GM12872 (cell line): Measurements from ENCODE around the gene R3HCC1L.

Experiments
- TF ChIP-seq, protein P1 (sequence below): IDR thresholded peaks from 3 replicates; pipeline ENCODE4 v1.5.1; 2011; ENCODE audit warnings: low read depth, mild to moderate bottlenecking, low read length, moderate library complexity; ENCODE audit not compliant: insufficient read depth

The R3HCC1L gene

DNA sequence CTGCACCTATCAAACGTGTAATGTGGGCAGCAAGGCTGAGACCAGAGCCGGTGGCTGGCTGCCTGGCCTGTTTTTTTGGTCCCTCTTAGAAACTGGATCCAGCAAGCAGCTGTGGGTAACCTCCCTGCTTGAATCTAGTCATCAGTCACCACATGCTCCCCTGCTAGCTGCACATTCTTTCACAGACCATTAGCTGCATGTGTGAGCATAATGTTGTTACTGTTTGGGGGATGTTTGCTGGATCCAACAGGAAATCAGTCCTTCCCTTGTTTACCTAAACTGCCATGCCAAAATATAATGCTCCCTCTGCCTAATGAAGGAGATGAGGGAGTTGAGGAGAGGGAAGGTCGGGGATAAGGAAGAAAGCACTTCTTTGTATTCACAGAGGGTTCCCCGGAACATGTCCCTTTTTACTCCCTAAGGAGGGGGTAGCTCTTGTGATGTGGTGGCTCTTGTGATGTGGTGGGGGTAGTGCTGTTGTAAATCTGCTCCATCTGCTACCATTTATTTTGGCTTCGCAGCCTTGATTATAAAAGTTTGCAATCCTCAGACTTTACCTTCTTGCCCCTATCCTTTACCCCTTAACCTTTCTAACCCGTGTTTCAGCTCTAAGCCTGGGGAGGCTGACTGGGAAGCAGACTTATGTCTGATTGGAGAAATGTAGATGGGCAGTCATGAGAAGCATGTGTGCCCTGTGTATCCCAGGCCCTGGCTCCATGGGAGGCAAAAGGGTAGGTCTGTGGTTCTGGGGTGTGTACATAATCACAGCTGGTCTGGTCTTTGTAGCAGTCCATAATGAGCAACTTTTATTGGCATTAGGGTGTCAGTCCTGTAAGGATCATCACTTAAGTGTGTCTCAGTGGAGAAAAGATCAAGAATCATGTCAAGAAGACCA is 112.7 kb downstream of the R3HCC1L start:
- TF ChIP-seq, protein P1, sequence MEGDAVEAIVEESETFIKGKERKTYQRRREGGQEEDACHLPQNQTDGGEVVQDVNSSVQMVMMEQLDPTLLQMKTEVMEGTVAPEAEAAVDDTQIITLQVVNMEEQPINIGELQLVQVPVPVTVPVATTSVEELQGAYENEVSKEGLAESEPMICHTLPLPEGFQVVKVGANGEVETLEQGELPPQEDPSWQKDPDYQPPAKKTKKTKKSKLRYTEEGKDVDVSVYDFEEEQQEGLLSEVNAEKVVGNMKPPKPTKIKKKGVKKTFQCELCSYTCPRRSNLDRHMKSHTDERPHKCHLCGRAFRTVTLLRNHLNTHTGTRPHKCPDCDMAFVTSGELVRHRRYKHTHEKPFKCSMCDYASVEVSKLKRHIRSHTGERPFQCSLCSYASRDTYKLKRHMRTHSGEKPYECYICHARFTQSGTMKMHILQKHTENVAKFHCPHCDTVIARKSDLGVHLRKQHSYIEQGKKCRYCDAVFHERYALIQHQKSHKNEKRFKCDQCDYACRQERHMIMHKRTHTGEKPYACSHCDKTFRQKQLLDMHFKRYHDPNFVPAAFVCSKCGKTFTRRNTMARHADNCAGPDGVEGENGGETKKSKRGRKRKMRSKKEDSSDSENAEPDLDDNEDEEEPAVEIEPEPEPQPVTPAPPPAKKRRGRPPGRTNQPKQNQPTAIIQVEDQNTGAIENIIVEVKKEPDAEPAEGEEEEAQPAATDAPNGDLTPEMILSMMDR, result no peak

DNA sequence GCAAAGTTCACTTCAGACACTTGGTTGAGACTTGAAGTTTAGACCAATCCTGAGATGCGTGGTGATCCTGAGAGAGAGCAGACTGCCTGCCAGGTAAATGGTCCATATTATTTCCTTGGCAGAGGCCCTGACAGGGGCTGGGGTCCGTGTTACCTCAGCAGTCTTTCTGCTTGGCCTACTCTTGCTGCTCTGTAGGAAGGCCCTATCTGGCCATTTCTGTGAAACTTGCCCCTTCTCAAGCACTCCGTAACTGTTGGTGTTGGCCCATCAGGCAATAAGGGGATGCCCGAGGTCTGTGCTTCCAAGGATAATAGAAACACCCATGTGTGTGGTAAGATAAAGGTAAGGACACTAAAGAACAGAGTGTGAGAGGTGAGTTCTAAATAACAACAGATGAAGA is 113.6 kb downstream of the R3HCC1L start:
- TF ChIP-seq, protein P1, result no peak

DNA sequence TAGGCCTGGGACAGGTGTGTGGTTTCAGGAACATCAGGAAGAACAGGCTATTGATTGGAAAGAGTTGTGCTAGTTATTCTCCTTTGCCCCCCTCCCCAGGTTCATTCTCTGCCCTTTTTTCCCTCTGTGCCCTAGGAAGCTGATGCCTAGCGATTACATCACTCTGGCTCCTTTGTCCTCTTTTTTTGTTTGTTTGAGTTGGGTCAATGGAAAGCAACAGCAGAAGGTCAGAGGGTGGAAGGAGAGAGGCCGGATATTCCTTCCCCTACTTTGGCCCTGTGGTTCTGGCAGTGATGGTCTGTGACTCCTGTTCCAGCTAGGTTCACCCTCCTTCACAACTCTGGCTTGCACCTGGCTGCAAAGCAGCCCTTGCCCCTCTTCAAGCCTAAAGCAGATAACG is 114.7 kb downstream of the R3HCC1L start:
- TF ChIP-seq, protein P1, result no peak

DNA sequence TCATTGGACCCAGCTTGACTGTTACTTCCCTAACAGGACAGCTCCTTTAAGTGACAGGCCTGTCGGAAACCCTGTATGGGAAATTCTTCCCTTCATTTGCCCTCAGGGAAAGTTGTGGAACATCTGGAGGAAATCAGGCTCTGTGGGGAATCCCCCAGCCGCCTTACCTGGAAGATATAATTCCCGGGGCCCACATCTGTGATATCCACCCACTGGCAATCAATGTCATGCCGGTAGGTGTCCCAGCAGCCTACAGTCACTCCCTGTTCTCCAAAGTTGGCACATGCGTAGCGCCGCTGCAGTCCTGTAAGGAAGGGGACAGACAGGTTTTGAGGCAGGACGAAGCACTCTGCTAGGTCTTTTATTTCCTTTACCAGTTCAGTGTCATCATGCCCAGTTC is 116.9 kb downstream of the R3HCC1L start:
- TF ChIP-seq, protein P1, result no peak

DNA sequence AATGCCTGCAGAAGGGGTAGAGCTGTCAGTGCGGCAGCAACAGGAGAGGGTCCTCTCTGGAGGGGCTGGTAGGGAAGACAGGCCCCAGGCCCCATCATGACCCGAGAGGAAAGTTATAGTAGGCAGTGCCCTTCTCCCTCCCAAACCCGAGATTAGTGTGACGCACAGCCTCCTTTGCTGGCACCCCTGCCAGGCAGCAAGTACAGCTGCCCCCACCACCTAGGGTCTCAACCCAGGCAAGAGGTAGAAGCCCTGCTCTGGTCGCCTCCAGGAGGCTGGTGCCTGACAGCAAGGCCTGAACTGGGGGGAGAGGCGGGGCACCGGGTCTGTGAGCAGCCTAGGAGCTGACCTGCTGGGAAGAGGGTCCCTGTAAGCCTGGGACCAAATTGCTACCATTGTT is 118.0 kb downstream of the R3HCC1L start:
- TF ChIP-seq, protein P1, result no peak

DNA sequence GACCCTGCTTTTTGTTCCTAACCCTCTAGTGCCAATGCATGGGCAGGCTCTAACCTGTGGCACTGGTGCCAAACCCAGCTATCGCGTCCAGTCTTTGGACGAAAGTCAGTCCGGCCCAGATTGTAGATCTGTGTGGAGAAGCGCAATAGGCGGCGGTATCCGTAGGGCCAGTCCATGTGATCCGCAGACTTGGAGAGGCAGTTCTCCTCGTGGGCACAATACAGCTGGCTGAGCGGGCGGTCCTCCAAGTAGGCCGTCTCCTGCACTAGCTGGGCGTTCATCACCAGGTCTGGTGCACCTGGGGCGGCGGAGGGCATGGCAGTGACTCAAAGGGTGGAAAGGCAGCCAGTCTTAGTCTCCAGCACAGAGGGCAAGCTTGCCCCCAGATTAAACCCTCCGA is 119.0 kb downstream of the R3HCC1L start:
- TF ChIP-seq, protein P1, result no peak

DNA sequence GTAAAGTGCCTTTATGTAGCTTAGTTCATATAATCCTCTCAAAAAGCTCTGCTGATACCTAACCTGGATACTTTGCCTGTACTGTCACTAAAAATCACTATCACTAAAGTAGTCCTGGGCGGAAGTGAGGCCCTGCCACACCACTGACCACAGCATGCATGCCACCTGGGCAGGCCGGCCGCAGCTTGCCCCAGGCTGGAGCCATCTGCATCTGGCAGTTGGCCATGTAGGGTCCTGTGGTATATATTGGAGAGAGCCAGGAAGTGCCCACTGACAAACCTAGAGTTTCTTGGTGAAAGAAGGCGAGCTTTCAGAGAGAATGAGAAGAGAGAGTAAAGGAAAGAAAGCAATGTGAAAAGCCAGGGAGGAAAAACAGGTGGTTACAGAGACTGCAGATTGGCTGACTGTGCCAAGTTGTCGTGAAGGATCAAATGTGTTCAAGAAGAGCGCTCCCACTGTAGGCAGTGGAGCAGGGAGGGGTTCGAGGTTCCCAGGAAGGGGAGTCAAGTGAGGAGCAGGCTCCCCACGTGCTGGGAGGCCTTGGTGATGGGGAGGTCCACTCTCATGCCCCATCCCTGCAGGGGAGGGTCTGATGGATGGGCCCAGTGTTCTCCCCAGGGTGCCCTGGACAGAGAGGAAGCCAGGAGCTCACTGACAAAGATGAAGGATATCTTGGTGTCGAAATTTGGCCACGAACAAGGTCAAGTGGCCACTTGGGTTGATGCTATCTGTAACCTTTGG is 119.9 kb downstream of the R3HCC1L start:
- TF ChIP-seq, protein P1, result no peak
